ENCODE measurements around the gene NFATC2.

DNA sequence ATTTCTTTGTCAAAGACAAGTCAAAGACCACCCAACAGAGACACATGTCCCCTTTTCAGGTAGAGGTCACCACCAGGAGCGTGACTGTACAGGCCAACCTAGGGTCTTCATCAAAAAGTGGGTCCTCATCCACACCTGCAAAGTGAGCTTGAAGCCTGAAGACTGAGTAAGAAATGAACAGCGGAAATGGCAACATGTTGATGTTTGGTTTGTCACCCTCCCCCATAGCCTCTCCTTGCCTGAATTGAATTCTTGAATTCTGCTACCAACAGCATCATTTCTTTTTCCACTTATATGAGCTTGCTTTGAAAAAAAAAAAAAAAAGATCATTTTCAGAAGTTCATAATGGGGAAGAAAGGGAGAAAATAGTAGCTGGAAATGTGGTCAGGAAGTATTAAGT, 104.4 kb downstream of the NFATC2 start:
- no peak for TF ChIP-seq POLR2A (IDR thresholded peaks at IDR 0.05; ENCODE audit: control extremely low read depth in 1 of 2, low read depth in 2 of 2, low read length in 2 of 2)
- TF ChIP-seq, protein P1, sequence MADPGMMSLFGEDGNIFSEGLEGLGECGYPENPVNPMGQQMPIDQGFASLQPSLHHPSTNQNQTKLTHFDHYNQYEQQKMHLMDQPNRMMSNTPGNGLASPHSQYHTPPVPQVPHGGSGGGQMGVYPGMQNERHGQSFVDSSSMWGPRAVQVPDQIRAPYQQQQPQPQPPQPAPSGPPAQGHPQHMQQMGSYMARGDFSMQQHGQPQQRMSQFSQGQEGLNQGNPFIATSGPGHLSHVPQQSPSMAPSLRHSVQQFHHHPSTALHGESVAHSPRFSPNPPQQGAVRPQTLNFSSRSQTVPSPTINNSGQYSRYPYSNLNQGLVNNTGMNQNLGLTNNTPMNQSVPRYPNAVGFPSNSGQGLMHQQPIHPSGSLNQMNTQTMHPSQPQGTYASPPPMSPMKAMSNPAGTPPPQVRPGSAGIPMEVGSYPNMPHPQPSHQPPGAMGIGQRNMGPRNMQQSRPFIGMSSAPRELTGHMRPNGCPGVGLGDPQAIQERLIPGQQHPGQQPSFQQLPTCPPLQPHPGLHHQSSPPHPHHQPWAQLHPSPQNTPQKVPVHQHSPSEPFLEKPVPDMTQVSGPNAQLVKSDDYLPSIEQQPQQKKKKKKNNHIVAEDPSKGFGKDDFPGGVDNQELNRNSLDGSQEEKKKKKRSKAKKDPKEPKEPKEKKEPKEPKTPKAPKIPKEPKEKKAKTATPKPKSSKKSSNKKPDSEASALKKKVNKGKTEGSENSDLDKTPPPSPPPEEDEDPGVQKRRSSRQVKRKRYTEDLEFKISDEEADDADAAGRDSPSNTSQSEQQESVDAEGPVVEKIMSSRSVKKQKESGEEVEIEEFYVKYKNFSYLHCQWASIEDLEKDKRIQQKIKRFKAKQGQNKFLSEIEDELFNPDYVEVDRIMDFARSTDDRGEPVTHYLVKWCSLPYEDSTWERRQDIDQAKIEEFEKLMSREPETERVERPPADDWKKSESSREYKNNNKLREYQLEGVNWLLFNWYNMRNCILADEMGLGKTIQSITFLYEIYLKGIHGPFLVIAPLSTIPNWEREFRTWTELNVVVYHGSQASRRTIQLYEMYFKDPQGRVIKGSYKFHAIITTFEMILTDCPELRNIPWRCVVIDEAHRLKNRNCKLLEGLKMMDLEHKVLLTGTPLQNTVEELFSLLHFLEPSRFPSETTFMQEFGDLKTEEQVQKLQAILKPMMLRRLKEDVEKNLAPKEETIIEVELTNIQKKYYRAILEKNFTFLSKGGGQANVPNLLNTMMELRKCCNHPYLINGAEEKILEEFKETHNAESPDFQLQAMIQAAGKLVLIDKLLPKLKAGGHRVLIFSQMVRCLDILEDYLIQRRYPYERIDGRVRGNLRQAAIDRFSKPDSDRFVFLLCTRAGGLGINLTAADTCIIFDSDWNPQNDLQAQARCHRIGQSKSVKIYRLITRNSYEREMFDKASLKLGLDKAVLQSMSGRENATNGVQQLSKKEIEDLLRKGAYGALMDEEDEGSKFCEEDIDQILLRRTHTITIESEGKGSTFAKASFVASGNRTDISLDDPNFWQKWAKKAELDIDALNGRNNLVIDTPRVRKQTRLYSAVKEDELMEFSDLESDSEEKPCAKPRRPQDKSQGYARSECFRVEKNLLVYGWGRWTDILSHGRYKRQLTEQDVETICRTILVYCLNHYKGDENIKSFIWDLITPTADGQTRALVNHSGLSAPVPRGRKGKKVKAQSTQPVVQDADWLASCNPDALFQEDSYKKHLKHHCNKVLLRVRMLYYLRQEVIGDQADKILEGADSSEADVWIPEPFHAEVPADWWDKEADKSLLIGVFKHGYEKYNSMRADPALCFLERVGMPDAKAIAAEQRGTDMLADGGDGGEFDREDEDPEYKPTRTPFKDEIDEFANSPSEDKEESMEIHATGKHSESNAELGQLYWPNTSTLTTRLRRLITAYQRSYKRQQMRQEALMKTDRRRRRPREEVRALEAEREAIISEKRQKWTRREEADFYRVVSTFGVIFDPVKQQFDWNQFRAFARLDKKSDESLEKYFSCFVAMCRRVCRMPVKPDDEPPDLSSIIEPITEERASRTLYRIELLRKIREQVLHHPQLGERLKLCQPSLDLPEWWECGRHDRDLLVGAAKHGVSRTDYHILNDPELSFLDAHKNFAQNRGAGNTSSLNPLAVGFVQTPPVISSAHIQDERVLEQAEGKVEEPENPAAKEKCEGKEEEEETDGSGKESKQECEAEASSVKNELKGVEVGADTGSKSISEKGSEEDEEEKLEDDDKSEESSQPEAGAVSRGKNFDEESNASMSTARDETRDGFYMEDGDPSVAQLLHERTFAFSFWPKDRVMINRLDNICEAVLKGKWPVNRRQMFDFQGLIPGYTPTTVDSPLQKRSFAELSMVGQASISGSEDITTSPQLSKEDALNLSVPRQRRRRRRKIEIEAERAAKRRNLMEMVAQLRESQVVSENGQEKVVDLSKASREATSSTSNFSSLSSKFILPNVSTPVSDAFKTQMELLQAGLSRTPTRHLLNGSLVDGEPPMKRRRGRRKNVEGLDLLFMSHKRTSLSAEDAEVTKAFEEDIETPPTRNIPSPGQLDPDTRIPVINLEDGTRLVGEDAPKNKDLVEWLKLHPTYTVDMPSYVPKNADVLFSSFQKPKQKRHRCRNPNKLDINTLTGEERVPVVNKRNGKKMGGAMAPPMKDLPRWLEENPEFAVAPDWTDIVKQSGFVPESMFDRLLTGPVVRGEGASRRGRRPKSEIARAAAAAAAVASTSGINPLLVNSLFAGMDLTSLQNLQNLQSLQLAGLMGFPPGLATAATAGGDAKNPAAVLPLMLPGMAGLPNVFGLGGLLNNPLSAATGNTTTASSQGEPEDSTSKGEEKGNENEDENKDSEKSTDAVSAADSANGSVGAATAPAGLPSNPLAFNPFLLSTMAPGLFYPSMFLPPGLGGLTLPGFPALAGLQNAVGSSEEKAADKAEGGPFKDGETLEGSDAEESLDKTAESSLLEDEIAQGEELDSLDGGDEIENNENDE (IDR thresholded peaks at IDR 0.05; ENCODE audit: insufficient replicate concordance, low read length): no peak
- TF ChIP-seq, protein P2, sequence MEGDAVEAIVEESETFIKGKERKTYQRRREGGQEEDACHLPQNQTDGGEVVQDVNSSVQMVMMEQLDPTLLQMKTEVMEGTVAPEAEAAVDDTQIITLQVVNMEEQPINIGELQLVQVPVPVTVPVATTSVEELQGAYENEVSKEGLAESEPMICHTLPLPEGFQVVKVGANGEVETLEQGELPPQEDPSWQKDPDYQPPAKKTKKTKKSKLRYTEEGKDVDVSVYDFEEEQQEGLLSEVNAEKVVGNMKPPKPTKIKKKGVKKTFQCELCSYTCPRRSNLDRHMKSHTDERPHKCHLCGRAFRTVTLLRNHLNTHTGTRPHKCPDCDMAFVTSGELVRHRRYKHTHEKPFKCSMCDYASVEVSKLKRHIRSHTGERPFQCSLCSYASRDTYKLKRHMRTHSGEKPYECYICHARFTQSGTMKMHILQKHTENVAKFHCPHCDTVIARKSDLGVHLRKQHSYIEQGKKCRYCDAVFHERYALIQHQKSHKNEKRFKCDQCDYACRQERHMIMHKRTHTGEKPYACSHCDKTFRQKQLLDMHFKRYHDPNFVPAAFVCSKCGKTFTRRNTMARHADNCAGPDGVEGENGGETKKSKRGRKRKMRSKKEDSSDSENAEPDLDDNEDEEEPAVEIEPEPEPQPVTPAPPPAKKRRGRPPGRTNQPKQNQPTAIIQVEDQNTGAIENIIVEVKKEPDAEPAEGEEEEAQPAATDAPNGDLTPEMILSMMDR (IDR thresholded peaks at IDR 0.05; ENCODE audit: control extremely low read depth in 1 of 3, insufficient read depth in 1 of 3, low read depth in 1 of 3, low read length in 3 of 3): no peak
- no peak for TF ChIP-seq CBX5 (IDR thresholded peaks at IDR 0.05; ENCODE audit: low read depth, low read length)
- no peak for TF ChIP-seq RXRA (IDR thresholded peaks at IDR 0.05; ENCODE audit: insufficient read depth, low read depth, low read length)
- TF ChIP-seq SRF (IDR thresholded peaks at IDR 0.05; ENCODE audit: low read depth, low read length): no peak
